ENCODE measurements around the gene KIF3B. TPM values are rescaled to one million over a fixed set of nuclear protein-coding genes. Genes with fewer than 3 reads are reported as not detected.

Gene KIF3B
- total and polyA plus RNA-seq, 10 of the 15 experiments (the other 5 are each of a cell fraction or from before 2014, with no cell fraction given), result 7.4 to 37.3 (median 25.9) TPM

GRCh38 chr20:32350421-32350820 is 73.0 kb downstream of the KIF3B start (continued):
- TF ChIP-seq CTCF (IDR thresholded peaks at IDR 0.05 in 2 of 3, conservative IDR thresholded peaks at IDR 0.05 in 1 of 3; ENCODE audit: control insufficient read depth in 2 of 3, extremely low read depth in 1 of 3, insufficient read depth in 1 of 3, low read depth in 3 of 3, low read length in 3 of 3), result no peak
- TF ChIP-seq EZH2 (IDR thresholded peaks at IDR 0.05; ENCODE audit: borderline replicate concordance, control insufficient read depth, low read depth, low read length), result no peak
- TF ChIP-seq HCFC1 (IDR thresholded peaks at IDR 0.05; ENCODE audit: low read length), result no peak
- TF ChIP-seq ZNF622 (IDR thresholded peaks at IDR 0.05), result no peak

GRCh38 chr20:32352121-32352720 is 74.8 kb downstream of the KIF3B start:
- peaks cover 7% of the 10 kb centered on the region; the same call in 1 of the 2 replicates for H3K79me2 ChIP-seq (ENCODE audit: control insufficient read depth, insufficient read depth, low read length)
- H2AFZ ChIP-seq (ENCODE audit: control insufficient read depth, low read depth, low read length), result no peak overlapping the region
- 96% methylated on average over 3 of the region's 3 CpGs for WGBS (ENCODE audit: insufficient coverage, insufficient replicate concordance, low lambda C conversion rate, missing lambda C conversion rate)
- H3K27me3 ChIP-seq (replicated peaks in 1 of 2; ENCODE audit: control insufficient read depth in 2 of 2, insufficient read depth in 2 of 2, low read length in 1 of 2), result no peaks in the 10 kb centered on the region
- no peak overlapping the region for H3K4me2 ChIP-seq (ENCODE audit: control insufficient read depth, insufficient read depth)
- peaks cover 32% of the 10 kb centered on the region for H3K4me1 ChIP-seq (ENCODE audit: control insufficient read depth, insufficient read depth, low read length)
- ChIA-PET SMC1A (ENCODE audit: uncharacterized antibody, unreplicated experiment) (interaction anchor here (0.5 to 1.8 kb wide), 7 partner anchors 9 to 128 kb away, joined by 3 to 5 read pairs (median 3); no protein-coding TSS in a partner anchor), RAD21 (ENCODE audit: unreplicated experiment) (interaction anchor here (0.6 to 2.9 kb wide), 3 partner anchors 9 to 128 kb away, joined by 3 to 12 read pairs (median 3); no protein-coding TSS in a partner anchor), POLR2A (interaction anchor here (0.7 to 0.8 kb wide), 3 partner anchors 12 to 650 kb away, joined by 3 to 9 read pairs (median 4); no protein-coding TSS in a partner anchor), CTCF (no interaction called here)
- TF ChIP-seq CUX1 (IDR thresholded peaks at IDR 0.05; ENCODE audit: insufficient replicate concordance, low read depth, low read length) (no peak), ZBED1 (IDR thresholded peaks at IDR 0.05; ENCODE audit: borderline replicate concordance) (no peak), YY1 (IDR thresholded peaks at IDR 0.05; ENCODE audit: low read depth, low read length) (0 out of 2 replicates have a peak, but pooled peaks have one; percentile 31), MAX (IDR thresholded peaks at IDR 0.05; ENCODE audit: low read depth, low read length) (no peak)
- H3K36me3 ChIP-seq (ENCODE audit: control insufficient read depth in 2 of 2, insufficient read depth in 2 of 2, low read length in 1 of 2), result no peaks in the 10 kb centered on the region
- no TSS peak for BruUV-seq (replicated peaks)
- ATAC-seq (no peak), FAIRE-seq (no peak), DNase-seq (ENCODE audit: low read depth, low spot score) (no peak)
- in situ Hi-C loops (cut with MboI), result no loop called here
- H4K20me1 ChIP-seq (ENCODE audit: control insufficient read depth, insufficient read depth), result no peaks in the 10 kb centered on the region
- H3K9me3 ChIP-seq (replicated peaks; ENCODE audit: control insufficient read depth, insufficient read depth, low read length), result no peaks in the 10 kb centered on the region
- H3K27ac ChIP-seq (ENCODE audit: control insufficient read depth, insufficient read depth), result no peak overlapping the region
- no peak overlapping the region for H3K9ac ChIP-seq (ENCODE audit: control insufficient read depth, insufficient read depth, low read length)
- no peak overlapping the region for H3K4me3 ChIP-seq
- intact Hi-C loops (cut with micrococcal nuclease; ENCODE audit: unreplicated experiment), result no loop called here
